Measurements from ENCODE around the gene SOX8.

- TF ChIP-seq CEBPB (IDR thresholded peaks at IDR 0.05) (no peak), TAF1 (IDR thresholded peaks at IDR 0.05; ENCODE audit: low read depth) (no peak), EGR1 (IDR thresholded peaks at IDR 0.05) (no peak), RAD21 (IDR thresholded peaks at IDR 0.05; ENCODE audit: low read depth) (no peak), YY1 (IDR thresholded peaks at IDR 0.05; ENCODE audit: low read depth) (no peak), MAX (IDR thresholded peaks at IDR 0.05) (no peak), EP300 (IDR thresholded peaks at IDR 0.05; ENCODE audit: borderline replicate concordance) (no peak), CREB1 (IDR thresholded peaks at IDR 0.05; ENCODE audit: low read depth) (no peak), TEAD4 (IDR thresholded peaks at IDR 0.05) (no peak), TCF12 (IDR thresholded peaks at IDR 0.05; ENCODE audit: low read depth) (no peak), USF1 (IDR thresholded peaks at IDR 0.05) (no peak), FOXM1 (IDR thresholded peaks at IDR 0.05; ENCODE audit: borderline replicate concordance, low read depth) (no peak), NFIC (IDR thresholded peaks at IDR 0.05) (no peak)
- TF ChIP-seq, protein P1, sequence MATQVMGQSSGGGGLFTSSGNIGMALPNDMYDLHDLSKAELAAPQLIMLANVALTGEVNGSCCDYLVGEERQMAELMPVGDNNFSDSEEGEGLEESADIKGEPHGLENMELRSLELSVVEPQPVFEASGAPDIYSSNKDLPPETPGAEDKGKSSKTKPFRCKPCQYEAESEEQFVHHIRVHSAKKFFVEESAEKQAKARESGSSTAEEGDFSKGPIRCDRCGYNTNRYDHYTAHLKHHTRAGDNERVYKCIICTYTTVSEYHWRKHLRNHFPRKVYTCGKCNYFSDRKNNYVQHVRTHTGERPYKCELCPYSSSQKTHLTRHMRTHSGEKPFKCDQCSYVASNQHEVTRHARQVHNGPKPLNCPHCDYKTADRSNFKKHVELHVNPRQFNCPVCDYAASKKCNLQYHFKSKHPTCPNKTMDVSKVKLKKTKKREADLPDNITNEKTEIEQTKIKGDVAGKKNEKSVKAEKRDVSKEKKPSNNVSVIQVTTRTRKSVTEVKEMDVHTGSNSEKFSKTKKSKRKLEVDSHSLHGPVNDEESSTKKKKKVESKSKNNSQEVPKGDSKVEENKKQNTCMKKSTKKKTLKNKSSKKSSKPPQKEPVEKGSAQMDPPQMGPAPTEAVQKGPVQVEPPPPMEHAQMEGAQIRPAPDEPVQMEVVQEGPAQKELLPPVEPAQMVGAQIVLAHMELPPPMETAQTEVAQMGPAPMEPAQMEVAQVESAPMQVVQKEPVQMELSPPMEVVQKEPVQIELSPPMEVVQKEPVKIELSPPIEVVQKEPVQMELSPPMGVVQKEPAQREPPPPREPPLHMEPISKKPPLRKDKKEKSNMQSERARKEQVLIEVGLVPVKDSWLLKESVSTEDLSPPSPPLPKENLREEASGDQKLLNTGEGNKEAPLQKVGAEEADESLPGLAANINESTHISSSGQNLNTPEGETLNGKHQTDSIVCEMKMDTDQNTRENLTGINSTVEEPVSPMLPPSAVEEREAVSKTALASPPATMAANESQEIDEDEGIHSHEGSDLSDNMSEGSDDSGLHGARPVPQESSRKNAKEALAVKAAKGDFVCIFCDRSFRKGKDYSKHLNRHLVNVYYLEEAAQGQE (IDR thresholded peaks at IDR 0.05; ENCODE audit: low read depth): no peak
Observed at GRCh38 chr16:990516-991291, 9.1 kb downstream of the SOX8 start.

Measured in Ishikawa (cell line).